ENCODE data around the gene MGRN1.

Gene MGRN1
- long read RNA-seq, full-length matches to known transcripts: 17 of 36 reads
- long read RNA-seq, partial matches to known transcripts: 2 of 36 reads
- long read RNA-seq, other reads (novel, unspliced or antisense): 17 of 36 reads

GRCh38 chr16:4624015-4624826 lies at the start of gene MGRN1:
Gene MGRN1 (plus strand): TSS chr16:4624826. CDS start chr16:4624961, 135 bp downstream.
- H3K4me3 ChIP-seq (replicated peaks; ENCODE audit: insufficient read depth, low read length): peak within 1 kb of the TSS; percentile 94
- no peaks in the 10 kb centered on the region for H3K27me3 ChIP-seq (ENCODE audit: insufficient read depth, poor library complexity, severe bottlenecking)
- peak within 1 kb of the TSS; percentile 99 for H3K27ac ChIP-seq (replicated peaks)
- TF ChIP-seq REST (IDR thresholded peaks at IDR 0.05; ENCODE audit: insufficient replicate concordance, low read depth): no peak
- TF ChIP-seq POLR2AphosphoS5 (IDR thresholded peaks at IDR 0.05; ENCODE audit: low read depth): peak; percentile 59
- TF ChIP-seq CTCF (IDR thresholded peaks at IDR 0.05; ENCODE audit: insufficient read depth, low read length): peak; percentile 94
- peak; percentile 1; the same call in 1 of the 2 replicates for TF ChIP-seq SPI1 (IDR thresholded peaks at IDR 0.05; ENCODE audit: borderline replicate concordance, low read depth)
- DNase-seq (ENCODE audit: low read depth in 1 of 2, low spot score in 1 of 2): peak; percentile 89 to 97

- TF ChIP-seq GABPA (IDR thresholded peaks at IDR 0.05; ENCODE audit: low read depth): no peak
- Histone ChIP-seq H3K27me3 (ENCODE audit: insufficient read depth, poor library complexity, severe bottlenecking) (no peaks in the 10 kb centered on the region), H3K27ac (replicated peaks) (no peak overlapping the region), H3K4me3 (replicated peaks; ENCODE audit: insufficient read depth, low read length) (no peak overlapping the region)
- no peak for DNase-seq (ENCODE audit: low read depth in 1 of 2, low spot score in 1 of 2)
Measured at GRCh38 chr16:4574919-4575705, 49.5 kb upstream of the MGRN1 start.

GRCh38 chr16:4576008-4576407 lies 48.6 kb upstream of the MGRN1 start:
- no peak overlapping the region for H3K4me3 ChIP-seq (replicated peaks; ENCODE audit: insufficient read depth, low read length)
- DNase-seq (ENCODE audit: low read depth in 1 of 2, low spot score in 1 of 2): no peak
- no peaks in the 10 kb centered on the region for H3K27me3 ChIP-seq (ENCODE audit: insufficient read depth, poor library complexity, severe bottlenecking)

More at GRCh38 chr16:4576008-4576407, 48.6 kb upstream of the MGRN1 start:
- no peak overlapping the region for H3K27ac ChIP-seq (replicated peaks)
- TF ChIP-seq POLR2AphosphoS5 (IDR thresholded peaks at IDR 0.05; ENCODE audit: low read depth): no peak
- TF ChIP-seq SPI1 (IDR thresholded peaks at IDR 0.05; ENCODE audit: borderline replicate concordance, low read depth): no peak
- no peak for TF ChIP-seq GABPA (IDR thresholded peaks at IDR 0.05; ENCODE audit: low read depth)
- no peak for TF ChIP-seq REST (IDR thresholded peaks at IDR 0.05; ENCODE audit: insufficient replicate concordance, low read depth)
- TF ChIP-seq CTCF (IDR thresholded peaks at IDR 0.05; ENCODE audit: insufficient read depth, low read length): no peak
